NCI-H82 treated with DMSO at 0.1 percent for 48 hours (cell line): ENCODE measurements around the gene LUC7L.

ENCODE experiments used
- DNase-seq: peaks from one replicate; lab custom pipeline; 2025; ENCODE audit not compliant: unreplicated experiment; lab: John Stamatoyannopoulos, UW

The LUC7L gene

DNA sequence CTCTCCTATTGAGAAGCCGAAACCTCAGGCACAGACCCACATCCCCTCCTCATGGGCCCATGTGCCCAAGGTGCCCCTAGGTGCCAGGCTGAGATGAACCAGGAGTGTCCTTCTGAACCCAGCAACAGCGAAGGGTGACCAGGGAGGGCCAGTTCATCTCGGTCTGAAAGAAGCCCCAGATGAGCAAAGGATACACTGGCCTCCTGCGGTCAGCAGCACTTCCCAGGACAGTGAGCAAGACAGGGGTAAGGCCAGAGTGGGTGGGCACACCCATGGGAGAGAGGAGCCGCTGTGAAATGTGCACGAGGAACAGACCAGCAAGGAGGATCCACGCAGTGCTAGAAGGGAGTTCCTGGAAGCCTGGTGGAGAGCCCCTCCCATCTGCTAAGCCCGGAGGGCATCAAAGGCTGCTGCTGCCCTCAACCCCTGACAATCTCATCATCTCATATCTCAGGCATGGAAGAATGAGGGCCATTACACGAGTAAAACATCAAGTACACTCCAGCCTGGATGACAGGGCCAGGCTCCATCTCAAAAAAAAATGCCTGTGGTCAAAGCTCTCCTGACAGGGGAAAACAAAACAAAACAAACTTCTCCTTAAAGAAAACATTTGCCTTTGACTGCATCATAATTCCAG, 80.1 kb downstream of the LUC7L start:
- DNase-seq, result no peak

DNA sequence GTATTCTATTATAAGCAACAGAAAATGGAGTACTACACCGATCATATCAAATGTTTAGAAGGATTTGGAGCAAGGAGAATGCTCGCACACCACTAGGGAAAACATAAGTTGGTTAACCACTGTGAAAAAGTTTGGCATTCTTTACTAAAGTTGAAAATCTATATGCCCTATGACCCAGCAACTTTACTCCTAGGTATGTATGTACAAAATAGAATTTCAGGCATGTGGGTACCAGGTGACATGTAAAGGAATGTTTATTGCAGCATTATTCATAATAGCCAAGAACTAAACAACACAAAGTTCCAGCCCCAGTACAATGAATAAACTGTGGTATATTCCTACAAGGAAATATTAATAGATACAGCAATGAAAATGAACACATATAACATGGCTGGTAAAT, 82.6 kb downstream of the LUC7L start:
- DNase-seq, result no peak

DNA sequence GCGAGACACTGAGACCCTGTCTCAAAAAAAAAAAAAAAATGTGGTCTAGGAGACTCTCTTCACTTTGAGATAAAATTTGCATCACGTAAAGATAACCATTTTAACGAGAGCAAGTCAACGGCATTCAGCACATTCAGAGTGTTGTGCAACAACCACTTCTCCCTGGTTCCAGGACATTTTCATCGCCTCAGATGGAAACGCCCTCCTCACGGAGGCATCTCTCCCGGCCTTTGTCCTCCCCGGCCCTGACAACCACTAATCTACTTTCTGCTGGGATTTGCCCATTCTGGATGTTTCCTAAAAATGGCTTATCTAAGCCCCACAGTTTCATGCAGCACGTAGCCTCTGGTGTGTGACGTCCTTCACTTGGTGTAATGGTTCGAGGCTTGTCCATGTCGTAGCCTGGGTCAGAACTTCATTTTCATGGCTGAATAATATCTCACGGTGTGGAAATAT, 84.4 kb downstream of the LUC7L start:
- DNase-seq, result no peak

DNA sequence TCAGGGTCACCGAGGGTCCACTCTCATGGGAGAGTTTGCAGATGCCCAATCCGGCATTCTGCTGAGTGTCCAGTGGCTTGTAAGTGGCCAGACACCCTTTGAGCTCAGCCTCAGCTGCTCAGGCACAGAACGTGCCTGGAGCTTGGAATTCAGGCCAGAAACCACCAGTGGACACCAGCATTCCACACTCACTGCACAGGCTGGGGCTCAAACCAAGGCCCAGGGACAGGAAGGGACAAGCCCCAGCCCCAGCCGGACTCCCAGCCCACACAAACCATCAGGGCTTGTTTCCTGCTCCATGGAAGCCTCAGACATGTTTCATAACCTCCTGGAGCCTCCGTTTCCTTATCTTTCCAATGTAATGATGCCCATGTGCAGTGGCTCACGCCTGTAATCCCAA, 85.8 kb downstream of the LUC7L start:
- DNase-seq, result no peak

DNA sequence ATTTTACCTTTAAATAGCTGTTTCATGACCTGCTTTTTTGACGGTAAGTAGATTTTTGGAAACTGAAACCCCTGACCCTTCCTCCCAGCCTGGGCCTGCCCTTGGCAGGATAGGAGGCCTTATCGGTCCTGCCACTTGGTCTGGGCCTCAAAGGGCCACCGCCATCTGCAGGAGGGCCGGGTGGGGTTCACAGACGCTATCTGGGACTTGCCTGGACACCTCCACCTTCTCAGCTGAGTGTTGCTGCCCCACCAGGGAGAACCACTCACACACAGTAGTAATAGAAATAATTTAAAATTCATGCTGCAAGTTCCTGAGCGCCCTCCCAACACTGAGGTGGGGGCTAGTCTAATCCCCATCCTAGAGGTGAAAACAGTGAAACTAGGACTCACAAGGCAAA, 86.2 kb downstream of the LUC7L start:
- DNase-seq, result no peak

DNA sequence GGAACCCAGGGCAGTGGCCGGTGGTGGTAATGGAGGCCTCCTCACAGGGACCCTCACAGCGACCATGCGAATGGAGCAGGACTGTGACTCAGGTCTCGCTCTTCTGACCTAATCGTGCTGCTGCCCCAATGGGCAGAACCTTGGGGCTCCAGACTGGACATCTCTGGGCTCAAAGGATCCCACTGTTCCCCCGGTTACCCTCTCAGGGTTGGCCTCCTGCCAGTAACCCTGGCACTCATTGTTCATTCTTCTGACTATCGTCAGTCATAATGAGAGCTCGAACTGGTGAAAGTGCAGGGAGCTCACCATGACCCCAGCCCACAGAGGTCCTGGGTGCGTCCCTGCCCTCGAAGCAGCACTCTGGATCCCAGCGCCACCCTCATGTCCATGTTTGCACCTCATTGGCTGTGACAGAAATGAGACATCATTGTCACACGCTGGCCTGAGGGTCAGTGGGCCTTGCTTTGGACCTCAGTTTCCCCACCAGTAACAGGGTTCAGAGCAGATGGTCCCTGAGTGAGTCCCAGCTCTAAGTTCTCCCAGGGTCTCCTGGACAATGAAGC, 86.8 kb downstream of the LUC7L start:
- no peak for DNase-seq

DNA sequence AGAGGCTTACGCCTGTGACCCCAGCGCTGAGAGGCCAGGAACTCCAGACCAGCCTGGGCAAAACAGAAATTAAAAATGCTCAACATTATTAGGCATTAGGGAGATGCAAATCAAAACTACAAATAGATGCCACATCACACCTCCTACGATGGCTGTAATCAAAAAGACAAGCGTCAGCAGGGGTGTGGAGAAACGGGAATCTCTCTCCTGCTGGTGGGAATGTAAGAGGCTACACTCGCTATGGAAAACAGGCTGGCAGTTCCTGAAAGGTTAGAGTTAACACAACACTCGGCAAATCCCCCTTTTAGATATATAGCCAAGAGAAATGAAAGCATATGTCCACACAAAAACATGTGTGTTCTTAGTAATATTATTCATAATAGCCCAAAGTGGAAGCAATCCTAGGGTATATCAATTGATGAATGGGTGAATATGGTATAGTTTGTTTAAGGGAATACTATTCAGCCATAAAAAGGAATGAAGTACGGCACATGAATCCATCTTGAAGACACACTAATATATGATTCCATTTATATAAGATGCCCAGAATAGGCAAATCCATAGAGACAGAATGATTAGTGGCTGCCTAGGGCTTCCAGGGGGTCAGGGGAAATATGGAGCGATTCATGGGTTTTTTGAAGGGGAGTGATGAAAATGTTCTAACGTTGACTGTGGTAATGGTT, 88.9 kb downstream of the LUC7L start:
- DNase-seq, result no peak
